SK-N-SH (cell line): ENCODE data around the gene COPE. TPM values are rescaled to one million over a fixed set of nuclear protein-coding genes. Genes with fewer than 3 reads are reported as not detected.

Source experiments
- CTCF ChIA-PET: fragments of 300-600, 350-600 bp; formaldehyde crosslinking; extraction: SDS; loops from one replicate; lab custom pipeline; 2021; lab: Yijun Ruan, JAX
- POLR2A ChIA-PET: fragments of 350-600 bp; sonication (Branson Sonifier 250); formaldehyde crosslinking; extraction: SDS; loops from one replicate; lab custom pipeline; 2020; ENCODE audit warnings: antibody characterized with exemption, inconsistent platforms; lab: Yijun Ruan, JAX
- DNase-seq: peaks from one replicate; pipeline ENCODE4 v3.0.0; 2012
- H2AFZ ChIP-seq: fragments of 200-600 bp; sonication (generic); 2 replicates; pipeline ENCODE4 v1.8.1; 2016; ENCODE audit warnings: antibody characterized with exemption, mild to moderate bottlenecking, low read depth
- H3F3A ChIP-seq: fragments of 200-600 bp; sonication (generic); replicated peaks from 2 replicates; pipeline ENCODE3; 2016; ENCODE audit warnings: antibody characterized with exemption, mild to moderate bottlenecking; ENCODE audit not compliant: insufficient read depth
- H3K27ac ChIP-seq, 2 experiments: fragments of 200-500 bp in 1 of 2; fragments of 200-600 bp in 1 of 2; sonication (Bioruptor generic) in 1 of 2; sonication (generic), shearing (Covaris generic) in 1 of 2; 2 replicates each; pipeline versions ENCODE4 v1.5.1 to v1.6.1; 2014 to 2016; ENCODE audit warnings: low read depth in 2 of 2, inconsistent platforms in 1 of 2, low read length in 1 of 2, mild to moderate bottlenecking in 1 of 2, mixed read lengths in 1 of 2
- H3K27me3 ChIP-seq: fragments of 200-600 bp; sonication (generic), shearing (Covaris generic); 2 replicates; pipeline ENCODE4 v1.6.1; 2016; ENCODE audit warnings: mixed run types; ENCODE audit not compliant: insufficient read depth
- H3K36me3 ChIP-seq, 2 experiments: fragments of 200-500 bp in 1 of 2; fragments of 200-600 bp in 1 of 2; sonication (Bioruptor generic) in 1 of 2; sonication (generic) in 1 of 2; replicated peaks in 1 of 2; 2 replicates each; pipeline versions ENCODE3 to v1.5.1; 2014 to 2016; ENCODE audit warnings: low read length in 1 of 2, mild to moderate bottlenecking in 1 of 2; ENCODE audit not compliant: insufficient read depth in 2 of 2, control insufficient read depth in 1 of 2
- H3K4me1 ChIP-seq, 2 experiments: fragments of 200-500 bp in 1 of 2; fragments of 200-600 bp in 1 of 2; sonication (Bioruptor generic) in 1 of 2; sonication (generic), shearing (Covaris generic) in 1 of 2; 2 replicates each; pipeline versions ENCODE4 v1.5.1 to v1.6.1; 2014 to 2016; ENCODE audit warnings: low read depth in 1 of 2, low read length in 1 of 2, mixed run types in 1 of 2; ENCODE audit not compliant: insufficient read depth in 2 of 2, control insufficient read depth in 1 of 2
- H3K4me2 ChIP-seq: fragments of 200-600 bp; sonication (generic), shearing (Covaris generic); 2 replicates; pipeline ENCODE4 v1.6.1; 2017; ENCODE audit warnings: mixed run types
- H3K4me3 ChIP-seq, 2 experiments: fragments of 200-500 bp in 1 of 2; fragments of 200-600 bp in 1 of 2; sonication (Bioruptor generic) in 1 of 2; sonication (generic), shearing (Covaris generic) in 1 of 2; 2 replicates each; pipeline versions ENCODE4 v1.5.1 to v1.8.1; 2014 to 2016; ENCODE audit warnings: low read depth in 2 of 2, inconsistent platforms in 1 of 2, low read length in 1 of 2, mild to moderate bottlenecking in 1 of 2, mixed read lengths in 1 of 2, moderate library complexity in 1 of 2
- H3K79me2 ChIP-seq: fragments of 200-600 bp; sonication (generic); 2 replicates; pipeline ENCODE4 v1.8.1; 2017; ENCODE audit warnings: mild to moderate bottlenecking; ENCODE audit not compliant: insufficient read depth
- H3K9ac ChIP-seq: fragments of 200-600 bp; sonication (generic); 2 replicates; pipeline ENCODE4 v1.6.1; 2017; ENCODE audit warnings: mixed run types
- H3K9me2 ChIP-seq: fragments of 200-600 bp; sonication (generic); 2 replicates; pipeline ENCODE4 v1.6.1; 2017; ENCODE audit warnings: mixed run types
- H3K9me3 ChIP-seq: fragments of 200-600 bp; sonication (generic); 2 replicates; pipeline ENCODE4 v1.6.1; 2017; ENCODE audit warnings: mixed run types, mild to moderate bottlenecking, moderate library complexity
- H4K20me1 ChIP-seq: fragments of 200-600 bp; sonication (generic); 2 replicates; pipeline ENCODE4 v1.6.1; 2017; ENCODE audit warnings: mild to moderate bottlenecking, mixed run types; ENCODE audit not compliant: insufficient read depth
- EP300 ChIP-seq, 2 experiments: IDR thresholded peaks; 2 replicates each; pipeline versions ENCODE4 v1.4.0 to v1.6.1; 2012; ENCODE audit warnings: borderline replicate concordance in 1 of 2, low read depth in 1 of 2, low read length in 1 of 2
- GABPA ChIP-seq: IDR thresholded peaks from 2 replicates; pipeline ENCODE4 v1.4.0; 2012; ENCODE audit warnings: low read depth, mild to moderate bottlenecking
- JUND ChIP-seq: IDR thresholded peaks from 2 replicates; pipeline ENCODE4 v1.4.0; 2012
- MXI1 ChIP-seq: IDR thresholded peaks from 2 replicates; pipeline ENCODE4 v1.6.1; 2012; ENCODE audit warnings: mild to moderate bottlenecking, low read depth, low read length, improper control_type of control experiment
- NRF1 ChIP-seq: IDR thresholded peaks from 2 replicates; pipeline ENCODE4 v1.6.1; 2012; ENCODE audit warnings: low read depth, mild to moderate bottlenecking, low read length
- SMC3 ChIP-seq: IDR thresholded peaks from 2 replicates; pipeline ENCODE4 v1.6.1; 2012; ENCODE audit warnings: low read depth, low read length, improper control_type of control experiment
- TCF12 ChIP-seq: IDR thresholded peaks from 2 replicates; pipeline ENCODE4 v1.4.0; 2012
- TEAD4 ChIP-seq: IDR thresholded peaks from 2 replicates; pipeline ENCODE4 v1.4.0; 2012; ENCODE audit warnings: mild to moderate bottlenecking, borderline replicate concordance; ENCODE audit not compliant: insufficient read depth
- WGBS: methylation state at CpG from one replicate; pipeline ENCODE4 v1.1.6; 2017; ENCODE audit warnings: low lambda C conversion rate; 5-methylcytosine and 5-hydroxymethylcytosine counted together
- polyA plus RNA-seq, 3 experiments: library from polyadenylated mRNA; depleted of rRNA; stranded (reverse); fragments of >200 nt; gene quantifications; 2 replicates each; pipeline ENCODE4 v1.2.3, GENCODE V29; 2012
- TF ChIP-seq, protein P1 (sequence below): IDR thresholded peaks from 2 replicates; pipeline ENCODE4; 2012
- TF ChIP-seq, protein P2 (sequence below): IDR thresholded peaks from 2 replicates; pipeline ENCODE4 v1.4.0; 2012; ENCODE audit warnings: low read depth, borderline replicate concordance
- TF ChIP-seq, protein P3 (sequence below): fragments of 200-600 bp; sonication (generic); IDR thresholded peaks from 2 replicates; pipeline ENCODE4 v1.6.1; 2017; ENCODE audit warnings: antibody characterized with exemption, mild to moderate bottlenecking, moderate library complexity
- TF ChIP-seq, protein P4 (sequence below): IDR thresholded peaks from 2 replicates; pipeline ENCODE4 v1.4.0; 2012; ENCODE audit warnings: low read depth, borderline replicate concordance

Gene COPE
- polyA plus RNA-seq, 1 of the 3 experiments (the other 2 are of a cell fraction): 450 TPM

DNA sequence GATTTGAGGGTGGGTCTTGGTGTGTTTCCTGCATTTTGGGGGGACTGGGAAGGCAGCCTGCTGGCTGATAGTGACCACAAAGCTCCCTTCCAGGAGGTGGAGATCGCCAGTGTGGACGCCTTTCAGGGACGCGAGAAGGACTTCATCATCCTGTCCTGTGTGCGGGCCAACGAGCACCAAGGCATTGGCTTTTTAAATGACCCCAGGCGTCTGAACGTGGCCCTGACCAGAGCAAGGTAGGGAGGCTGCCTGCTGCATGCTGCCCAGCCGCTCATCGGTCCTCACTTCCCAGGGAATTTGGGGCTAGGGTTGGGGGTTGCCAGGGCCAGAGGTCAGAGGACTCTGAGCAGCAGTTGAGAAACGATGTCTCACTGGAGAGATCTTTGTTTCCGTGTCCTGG is 57.3 kb downstream of the COPE start:
- Histone ChIP-seq H3K9me2 (no peaks in the 10 kb centered on the region), H4K20me1 (peaks cover 4% of the 10 kb centered on the region; the same call in 1 of the 2 replicates), H3F3A (peaks cover 11% of the 10 kb centered on the region), H3K27ac (no peak overlapping the region), H3K27me3 (no peaks in the 10 kb centered on the region), H3K9ac (no peak overlapping the region), H3K79me2 (peaks cover 2% of the 10 kb centered on the region; the same call in 1 of the 2 replicates), H3K4me3 (no peak overlapping the region), H3K4me2 (no peak overlapping the region), H3K4me1 (no peaks in the 10 kb centered on the region; a peak in 1 of 4 replicates), H2AFZ (no peak overlapping the region), H3K9me3 (no peaks in the 10 kb centered on the region), H3K36me3 (peaks cover 26 to 80% of the 10 kb centered on the region in 2 experiments)
- no peak for TF ChIP-seq EP300 (IDR thresholded peaks at IDR 0.05; ENCODE audit: borderline replicate concordance in 1 of 2, low read depth in 1 of 2, low read length in 1 of 2)
- TF ChIP-seq, protein P1, sequence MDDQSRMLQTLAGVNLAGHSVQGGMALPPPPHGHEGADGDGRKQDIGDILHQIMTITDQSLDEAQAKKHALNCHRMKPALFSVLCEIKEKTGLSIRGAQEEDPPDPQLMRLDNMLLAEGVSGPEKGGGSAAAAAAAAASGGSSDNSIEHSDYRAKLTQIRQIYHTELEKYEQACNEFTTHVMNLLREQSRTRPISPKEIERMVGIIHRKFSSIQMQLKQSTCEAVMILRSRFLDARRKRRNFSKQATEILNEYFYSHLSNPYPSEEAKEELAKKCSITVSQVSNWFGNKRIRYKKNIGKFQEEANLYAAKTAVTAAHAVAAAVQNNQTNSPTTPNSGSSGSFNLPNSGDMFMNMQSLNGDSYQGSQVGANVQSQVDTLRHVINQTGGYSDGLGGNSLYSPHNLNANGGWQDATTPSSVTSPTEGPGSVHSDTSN: no peak
- no peak for TF ChIP-seq MXI1
- TF ChIP-seq GABPA: no peak
- TF ChIP-seq, protein P2, sequence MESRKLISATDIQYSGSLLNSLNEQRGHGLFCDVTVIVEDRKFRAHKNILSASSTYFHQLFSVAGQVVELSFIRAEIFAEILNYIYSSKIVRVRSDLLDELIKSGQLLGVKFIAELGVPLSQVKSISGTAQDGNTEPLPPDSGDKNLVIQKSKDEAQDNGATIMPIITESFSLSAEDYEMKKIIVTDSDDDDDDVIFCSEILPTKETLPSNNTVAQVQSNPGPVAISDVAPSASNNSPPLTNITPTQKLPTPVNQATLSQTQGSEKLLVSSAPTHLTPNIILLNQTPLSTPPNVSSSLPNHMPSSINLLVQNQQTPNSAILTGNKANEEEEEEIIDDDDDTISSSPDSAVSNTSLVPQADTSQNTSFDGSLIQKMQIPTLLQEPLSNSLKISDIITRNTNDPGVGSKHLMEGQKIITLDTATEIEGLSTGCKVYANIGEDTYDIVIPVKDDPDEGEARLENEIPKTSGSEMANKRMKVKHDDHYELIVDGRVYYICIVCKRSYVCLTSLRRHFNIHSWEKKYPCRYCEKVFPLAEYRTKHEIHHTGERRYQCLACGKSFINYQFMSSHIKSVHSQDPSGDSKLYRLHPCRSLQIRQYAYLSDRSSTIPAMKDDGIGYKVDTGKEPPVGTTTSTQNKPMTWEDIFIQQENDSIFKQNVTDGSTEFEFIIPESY: no peak
- TF ChIP-seq, protein P3, sequence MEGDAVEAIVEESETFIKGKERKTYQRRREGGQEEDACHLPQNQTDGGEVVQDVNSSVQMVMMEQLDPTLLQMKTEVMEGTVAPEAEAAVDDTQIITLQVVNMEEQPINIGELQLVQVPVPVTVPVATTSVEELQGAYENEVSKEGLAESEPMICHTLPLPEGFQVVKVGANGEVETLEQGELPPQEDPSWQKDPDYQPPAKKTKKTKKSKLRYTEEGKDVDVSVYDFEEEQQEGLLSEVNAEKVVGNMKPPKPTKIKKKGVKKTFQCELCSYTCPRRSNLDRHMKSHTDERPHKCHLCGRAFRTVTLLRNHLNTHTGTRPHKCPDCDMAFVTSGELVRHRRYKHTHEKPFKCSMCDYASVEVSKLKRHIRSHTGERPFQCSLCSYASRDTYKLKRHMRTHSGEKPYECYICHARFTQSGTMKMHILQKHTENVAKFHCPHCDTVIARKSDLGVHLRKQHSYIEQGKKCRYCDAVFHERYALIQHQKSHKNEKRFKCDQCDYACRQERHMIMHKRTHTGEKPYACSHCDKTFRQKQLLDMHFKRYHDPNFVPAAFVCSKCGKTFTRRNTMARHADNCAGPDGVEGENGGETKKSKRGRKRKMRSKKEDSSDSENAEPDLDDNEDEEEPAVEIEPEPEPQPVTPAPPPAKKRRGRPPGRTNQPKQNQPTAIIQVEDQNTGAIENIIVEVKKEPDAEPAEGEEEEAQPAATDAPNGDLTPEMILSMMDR: no peak
- no peak for TF ChIP-seq JUND
- no peak for TF ChIP-seq NRF1
- TF ChIP-seq TCF12: no peak
- TF ChIP-seq, protein P4, sequence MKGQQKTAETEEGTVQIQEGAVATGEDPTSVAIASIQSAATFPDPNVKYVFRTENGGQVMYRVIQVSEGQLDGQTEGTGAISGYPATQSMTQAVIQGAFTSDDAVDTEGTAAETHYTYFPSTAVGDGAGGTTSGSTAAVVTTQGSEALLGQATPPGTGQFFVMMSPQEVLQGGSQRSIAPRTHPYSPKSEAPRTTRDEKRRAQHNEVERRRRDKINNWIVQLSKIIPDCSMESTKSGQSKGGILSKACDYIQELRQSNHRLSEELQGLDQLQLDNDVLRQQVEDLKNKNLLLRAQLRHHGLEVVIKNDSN: no peak
- no peak for TF ChIP-seq SMC3
- TF ChIP-seq TEAD4: no peak
- POLR2A ChIA-PET: interaction anchor here (0.7 kb wide), 1 partner anchor 271 kb away, joined by 3 read pairs; no protein-coding TSS in a partner anchor
- DNase-seq: no peak
- WGBS: 94% methylated on average over 2 of the region's 12 CpGs
- CTCF ChIA-PET: interaction anchor here (1.4 to 10.3 kb wide), 3 partner anchors 10 to 271 kb away, joined by 4 to 201 read pairs (median 5); no protein-coding TSS in a partner anchor
